HFF-Myc (cell line): Measurements from ENCODE around the gene AIDA.

Experiments used
- DNase-seq: peaks from one replicate; pipeline ENCODE4 v3.0.0-alpha.2; 2011; ENCODE audit warnings: low read depth; ENCODE audit errors: extremely low read depth
- H3K4me3 ChIP-seq: replicated peaks from 2 replicates; pipeline ENCODE4 v1.5.1; 2011; ENCODE audit warnings: low read depth, mild to moderate bottlenecking, control low read depth, low read length
- CTCF ChIP-seq: IDR thresholded peaks from 2 replicates; pipeline ENCODE4 v1.5.1; 2012; ENCODE audit warnings: mild to moderate bottlenecking, low read depth, low read length, control low read depth; ENCODE audit errors: missing control alignments

The AIDA gene

GRCh38 chr1:222632749-222633148 is 79.5 kb downstream of the AIDA start:
- no peak overlapping the region for H3K4me3 ChIP-seq
- TF ChIP-seq CTCF, result no peak
- no peak for DNase-seq

- no peak for DNase-seq
- H3K4me3 ChIP-seq, result no peak overlapping the region
- TF ChIP-seq CTCF, result no peak
Observed at GRCh38 chr1:222631611-222632208, 80.6 kb downstream of the AIDA start.

- DNase-seq, result no peak
- no peak overlapping the region for H3K4me3 ChIP-seq
- no peak for TF ChIP-seq CTCF
Observed at GRCh38 chr1:222629921-222630535, 82.3 kb downstream of the AIDA start.

GRCh38 chr1:222627232-222627631 is 85.1 kb downstream of the AIDA start:
- DNase-seq, result no peak
- H3K4me3 ChIP-seq, result no peak overlapping the region
- no peak for TF ChIP-seq CTCF

GRCh38 chr1:222624214-222624613 is 88.1 kb downstream of the AIDA start:
- TF ChIP-seq CTCF, result no peak
- no peak overlapping the region for H3K4me3 ChIP-seq
- DNase-seq, result no peak

GRCh38 chr1:222623458-222623857 is 88.8 kb downstream of the AIDA start:
- H3K4me3 ChIP-seq, result no peak overlapping the region

More at GRCh38 chr1:222623458-222623857, 88.8 kb downstream of the AIDA start:
- DNase-seq, result no peak
- TF ChIP-seq CTCF, result no peak
